ENCODE data around the gene FGFR2. TPM values are rescaled to one million over a fixed set of nuclear protein-coding genes. Genes with fewer than 3 reads are reported as not detected.

The FGFR2 gene
- total RNA-seq, 6 donors from 2014 or later: 36.7 to 83.7 (median 64.1) TPM

DNA sequence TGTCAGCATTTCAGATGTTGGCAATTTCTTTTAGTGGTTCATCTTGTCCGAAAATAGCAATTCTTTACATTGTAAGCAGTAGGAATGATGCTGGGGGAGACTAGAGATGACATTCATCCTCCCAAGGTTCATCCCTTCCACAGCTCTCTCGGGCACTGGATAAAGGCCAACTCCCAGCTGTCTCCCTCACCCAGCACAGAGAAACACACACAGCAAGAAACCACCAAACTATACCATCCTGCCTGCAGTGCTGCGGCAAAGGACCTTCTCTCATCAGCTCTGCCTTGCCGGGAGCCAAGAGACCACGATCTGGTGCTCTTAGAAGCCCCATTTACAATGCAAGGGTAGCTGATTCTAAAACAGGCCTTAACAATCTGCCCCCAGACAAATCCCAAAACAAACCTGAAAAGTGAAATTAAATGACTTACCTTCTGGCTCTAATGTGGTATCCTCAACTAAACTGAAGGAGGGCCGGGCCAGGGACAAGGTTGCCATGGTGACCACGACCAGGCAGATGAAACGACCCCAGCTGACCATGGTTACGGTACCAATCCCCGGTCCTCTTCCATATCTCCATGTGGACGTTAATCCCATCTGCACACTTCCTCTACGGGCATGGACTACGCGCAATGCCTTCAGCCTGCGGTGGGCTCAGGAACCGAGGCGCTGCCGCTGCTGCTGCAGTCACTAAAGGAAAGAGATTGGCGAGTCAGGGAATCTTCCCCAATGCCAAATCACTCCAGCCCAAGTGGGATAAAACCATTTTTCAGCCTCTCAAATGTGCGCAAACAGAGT, 4.8 kb downstream of the FGFR2 start:
- no peak overlapping the region for H3K27ac ChIP-seq
- no peak for ATAC-seq (ENCODE audit: low FRiP score in 2 of 2)
- WGBS, 2 donors: 74 to 85% methylated on average over 20 of the region's 20 CpGs
- H3K27me3 ChIP-seq: peaks cover 0 to 13% (median 1%) of the 10 kb centered on the region in 4 donors
- H3K9me3 ChIP-seq: no peaks in the 10 kb centered on the region
- H3K4me1 ChIP-seq: peaks cover 4 to 32% (median 11%) of the 10 kb centered on the region in 4 donors
- peak in 1 of 2 donors; percentile 38 for DNase-seq
- no peak overlapping the region for H3K4me3 ChIP-seq
- TF ChIP-seq CTCF (IDR thresholded peaks at IDR 0.05) (no peak), POLR2AphosphoS5 (IDR thresholded peaks at IDR 0.05) (no peak), POLR2A (IDR thresholded peaks at IDR 0.05) (no peak), EP300 (IDR thresholded peaks at IDR 0.05) (no peak)
- no peaks in the 10 kb centered on the region for H3K36me3 ChIP-seq

GRCh38 chr10:121592155-121592890, 5.9 kb downstream of the FGFR2 start:
- TF ChIP-seq CTCF (IDR thresholded peaks at IDR 0.05): no peak
- TF ChIP-seq POLR2A (IDR thresholded peaks at IDR 0.05): no peak
- no peak for TF ChIP-seq POLR2AphosphoS5 (IDR thresholded peaks at IDR 0.05)
- TF ChIP-seq EP300 (IDR thresholded peaks at IDR 0.05): no peak
- H3K4me1 ChIP-seq: peaks cover 3 to 20% (median 4%) of the 10 kb centered on the region in 4 donors
- WGBS, 2 donors: 72 to 78% methylated on average over 17 to 18 of the region's 18 CpGs

GRCh38 chr10:121591186-121591585, 7.1 kb downstream of the FGFR2 start:
- no peaks in the 10 kb centered on the region for H3K36me3 ChIP-seq
- no peak for TF ChIP-seq CTCF (IDR thresholded peaks at IDR 0.05)
- TF ChIP-seq EP300 (IDR thresholded peaks at IDR 0.05): no peak
- TF ChIP-seq POLR2AphosphoS5 (IDR thresholded peaks at IDR 0.05): no peak
- no peak for TF ChIP-seq POLR2A (IDR thresholded peaks at IDR 0.05)
- H3K27me3 ChIP-seq: no peaks in the 10 kb centered on the region
- ATAC-seq (ENCODE audit: low FRiP score in 2 of 2) (no peak), DNase-seq (no peak)
- 75 to 85% methylated on average over 6 of the region's 6 CpGs for WGBS, 2 donors
- H3K9me3 ChIP-seq: no peaks in the 10 kb centered on the region
- peaks cover 0 to 13% (median 1%) of the 10 kb centered on the region in 4 donors for H3K4me1 ChIP-seq
- no peak overlapping the region for H3K27ac ChIP-seq
- H3K4me3 ChIP-seq: no peak overlapping the region

More at GRCh38 chr10:121592155-121592890, 5.9 kb downstream of the FGFR2 start:
- no peaks in the 10 kb centered on the region for H3K36me3 ChIP-seq
- ATAC-seq (ENCODE audit: low FRiP score in 2 of 2) (no peak), DNase-seq (no peak)
- no peaks in the 10 kb centered on the region for H3K9me3 ChIP-seq
- H3K27me3 ChIP-seq: peaks cover 0 to 4% (median 1%) of the 10 kb centered on the region in 4 donors
- H3K27ac ChIP-seq: peak overlapping the region in 1 of 4 donors; percentile 33
- H3K4me3 ChIP-seq: no peak overlapping the region

- H3K9me3 ChIP-seq: no peaks in the 10 kb centered on the region
- H3K4me1 ChIP-seq: peaks cover 0 to 13% (median 0%) of the 10 kb centered on the region in 4 donors
- WGBS, 2 donors: 75 to 77% methylated on average over 9 of the region's 9 CpGs
- H3K27me3 ChIP-seq: no peaks in the 10 kb centered on the region
- DNase-seq (peak in 1 of 2 donors; percentile 68), ATAC-seq (ENCODE audit: low FRiP score in 2 of 2) (no peak)
- H3K4me3 ChIP-seq: no peak overlapping the region
- no peaks in the 10 kb centered on the region for H3K36me3 ChIP-seq
- no peak overlapping the region for H3K27ac ChIP-seq
- TF ChIP-seq POLR2AphosphoS5 (IDR thresholded peaks at IDR 0.05) (no peak), POLR2A (IDR thresholded peaks at IDR 0.05) (no peak), EP300 (IDR thresholded peaks at IDR 0.05) (no peak), CTCF (IDR thresholded peaks at IDR 0.05) (no peak)
Measured at GRCh38 chr10:121590772-121591171, 7.5 kb downstream of the FGFR2 start.
